ENCODE data around the gene OPA1. TPM values are rescaled to one million over a fixed set of nuclear protein-coding genes. Genes with fewer than 3 reads are reported as not detected.

The OPA1 gene
- total and polyA plus RNA-seq, 2 of the 8 experiments (the other 6 are each of a cell fraction or from before 2014, with no cell fraction given): 20.3 to 109 TPM

DNA sequence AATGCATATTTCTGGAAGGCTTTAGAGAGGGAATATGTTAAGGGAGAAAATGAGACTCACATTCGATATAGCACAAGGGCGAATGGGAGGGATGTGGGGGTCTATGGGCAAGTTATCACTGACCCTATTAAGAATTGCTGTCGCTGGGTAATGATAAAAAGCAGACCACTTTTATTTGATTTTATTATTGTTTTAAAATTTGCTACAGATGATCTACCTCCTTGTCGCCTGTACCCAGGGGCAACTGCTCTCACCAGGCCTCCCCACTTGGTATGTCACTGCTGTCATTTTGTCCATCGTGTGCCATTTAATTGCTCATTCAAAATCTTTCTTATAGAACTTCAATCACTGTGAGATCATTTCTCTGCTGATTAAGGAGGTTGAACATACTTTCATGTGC, 153.8 kb downstream of the OPA1 start:
- H3K4me3 ChIP-seq (ENCODE audit: extremely low read depth in 1 of 4, insufficient read depth in 2 of 4, low read depth in 3 of 4, low read length in 4 of 4): no peak overlapping the region
- no peak overlapping the region for H2BK15ac ChIP-seq (ENCODE audit: low read length)
- H2BK120ac ChIP-seq (replicated peaks; ENCODE audit: low read depth, low read length): no peak overlapping the region
- no peaks in the 10 kb centered on the region for H3K79me1 ChIP-seq (ENCODE audit: low read depth, low read length)
- H3K4me2 ChIP-seq (ENCODE audit: insufficient read depth in 1 of 2, low read depth in 2 of 2, low read length in 2 of 2): no peak overlapping the region
- no peak overlapping the region for H2BK5ac ChIP-seq (ENCODE audit: low read depth, low read length)
- H3K4me1 ChIP-seq (replicated peaks in 1 of 4; ENCODE audit: control insufficient read depth in 3 of 4, insufficient read depth in 4 of 4, low read length in 3 of 4): peaks cover 0 to 17% (median 9%) of the 10 kb centered on the region in 4 experiments; a peak in 5 of 7 replicates
- no peaks in the 10 kb centered on the region for H3K9me3 ChIP-seq (ENCODE audit: insufficient read depth in 2 of 2, low read depth in 1 of 2, low read length in 1 of 2)
- H2AFZ ChIP-seq (ENCODE audit: low read length): no peak overlapping the region
- TF ChIP-seq SP4 (IDR thresholded peaks at IDR 0.05; ENCODE audit: low read length) (no peak), GABPA (IDR thresholded peaks at IDR 0.05; ENCODE audit: borderline replicate concordance, insufficient read depth, low read length) (no peak)
- FAIRE-seq (no peak), DNase-seq (ENCODE audit: low read depth in 1 of 2, low spot score in 2 of 2) (no peak)
- ChIA-PET CTCF (ENCODE audit: partially characterized antibody) (no interaction called here), POLR2A (ENCODE audit: partially characterized antibody) (no interaction called here)
- no peaks in the 10 kb centered on the region for H4K20me1 ChIP-seq (replicated peaks in 1 of 2; ENCODE audit: control insufficient read depth in 1 of 2, insufficient read depth in 2 of 2, low read length in 2 of 2)
- H3K14ac ChIP-seq (ENCODE audit: insufficient read length): no peak overlapping the region
- no peaks in the 10 kb centered on the region for H3K23me2 ChIP-seq (ENCODE audit: low read depth, low read length)
- no peaks in the 10 kb centered on the region for H3K79me2 ChIP-seq (ENCODE audit: control insufficient read depth in 1 of 2, insufficient read depth in 2 of 2, low read length in 2 of 2)
- no peak overlapping the region for H3K18ac ChIP-seq (ENCODE audit: extremely low read depth, low read length)
- no peaks in the 10 kb centered on the region for H3K27me3 ChIP-seq (replicated peaks in 1 of 4; ENCODE audit: control insufficient read depth in 3 of 4, extremely low read depth in 1 of 4, insufficient read depth in 3 of 4, low read length in 3 of 4)
- no peak overlapping the region for H4K5ac ChIP-seq (ENCODE audit: insufficient read length, low read depth, low read length)
- no peak overlapping the region for H2BK12ac ChIP-seq (ENCODE audit: low read depth, low read length)
- H2BK20ac ChIP-seq (ENCODE audit: low read length): no peak overlapping the region
- H3K56ac ChIP-seq (replicated peaks; ENCODE audit: insufficient read length, low read depth, low read length): no peak overlapping the region
- no peak overlapping the region for H4K8ac ChIP-seq (ENCODE audit: extremely low read depth, insufficient read depth, low read length)
- no peak overlapping the region for H2AK5ac ChIP-seq (ENCODE audit: low read depth, low read length)
- no peak overlapping the region for H3K27ac ChIP-seq (ENCODE audit: low read depth, low read length)
- no peak overlapping the region for H3K9ac ChIP-seq (replicated peaks in 1 of 4; ENCODE audit: extremely low read depth in 1 of 4, low read depth in 3 of 4, low read length in 3 of 4)
- no peak overlapping the region for H3K23ac ChIP-seq (ENCODE audit: insufficient read length)
- no peaks in the 10 kb centered on the region for H3K36me3 ChIP-seq (ENCODE audit: control insufficient read depth in 2 of 4, insufficient read depth in 4 of 4, low read length in 3 of 4)
- 90% methylated on average over 5 of the region's 5 CpGs; no CpG with 5 or more reads in 1 of the 2 experiments for WGBS, 2 experiments (ENCODE audit: extremely low coverage in 1 of 2, insufficient coverage in 1 of 2, insufficient read length in 1 of 2, insufficient replicate concordance in 2 of 2, low coverage in 1 of 2, low lambda C conversion rate in 2 of 2, missing lambda C conversion rate in 1 of 2)
- no peak overlapping the region for H3K4ac ChIP-seq (replicated peaks; ENCODE audit: insufficient read length, low read depth, low read length)
- no peak overlapping the region for H4K91ac ChIP-seq (replicated peaks; ENCODE audit: insufficient read length, low read length)

Small RNA genes lying within 50 kb of the gene (small RNA-seq; reads per million reads assigned to genes)
- not detected for gene RF00019 (ENCODE audit: insufficient read depth)
- gene RN7SL447P (ENCODE audit: insufficient read depth): not detected

Other genes starting within 250 kb of the OPA1 start
- not detected in 2 replicates for gene ATP13A5, start 214.5 kb upstream of the OPA1 start, total RNA-seq (2021; fragmentation: NEBNext Ultra II Directional; extraction: Animal tissue kit (Norgen Biotek cat#: 25700))
- gene ATP13A5, start 214.5 kb upstream of the OPA1 start, polyA plus RNA-seq (2011; rRNA removed): not detected in 2 replicates
- gene ATP13A4, start 38.3 kb upstream of the OPA1 start, total RNA-seq (2021; fragmentation: NEBNext Ultra II Directional; extraction: Animal tissue kit (Norgen Biotek cat#: 25700)): not detected in 2 replicates
- gene ATP13A4, start 38.3 kb upstream of the OPA1 start, polyA plus RNA-seq (2011; rRNA removed): 0.06 and 0.12 TPM in 2 replicates

Data from H1 (cell line).